GM12875 (cell line): Measurements from ENCODE around the gene PTPN5.

Experiments
- H3K4me3 ChIP-seq: one replicate; pipeline ENCODE4 v1.5.1; 2011; ENCODE audit warnings: low read depth, low read length, control low read depth
- TF ChIP-seq, protein P1 (sequence below): IDR thresholded peaks from 2 replicates; pipeline ENCODE4 v1.5.1; 2011; ENCODE audit warnings: low read depth, mild to moderate bottlenecking, control low read depth, inconsistent platforms, low read length, moderate library complexity, borderline replicate concordance; ENCODE audit not compliant: insufficient read depth

Gene PTPN5

DNA sequence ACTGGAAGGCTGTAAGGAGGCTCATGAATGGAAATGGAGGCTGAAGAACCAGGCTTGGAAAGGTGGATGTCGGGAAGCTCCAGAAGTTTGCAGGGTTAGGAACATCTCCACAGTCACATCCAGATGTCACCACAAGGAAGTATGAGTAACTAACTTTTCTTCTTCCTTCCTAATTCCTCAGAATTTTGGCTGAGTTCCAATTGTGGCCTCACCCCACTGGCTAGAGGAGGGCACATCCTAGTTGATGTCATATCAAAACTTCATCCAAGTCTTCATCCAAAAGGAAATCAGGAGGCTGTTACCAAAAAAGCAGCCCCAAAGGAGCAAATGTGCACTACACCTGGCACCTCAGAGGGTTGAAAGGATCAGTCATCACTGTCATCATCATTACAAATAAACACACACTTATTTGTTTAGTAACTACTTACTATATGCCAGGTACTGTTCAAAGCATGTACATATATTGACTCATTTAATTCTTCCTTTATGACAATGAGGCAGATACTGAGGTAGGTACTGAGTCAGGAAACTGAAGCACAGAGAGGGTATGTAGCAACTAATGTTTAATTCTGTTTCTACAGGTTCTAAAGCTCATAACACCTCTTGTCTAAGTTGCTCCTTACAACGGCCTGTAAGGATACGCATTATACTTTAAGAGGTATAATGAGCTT, 7.3 kb upstream of the PTPN5 start:
- TF ChIP-seq, protein P1, sequence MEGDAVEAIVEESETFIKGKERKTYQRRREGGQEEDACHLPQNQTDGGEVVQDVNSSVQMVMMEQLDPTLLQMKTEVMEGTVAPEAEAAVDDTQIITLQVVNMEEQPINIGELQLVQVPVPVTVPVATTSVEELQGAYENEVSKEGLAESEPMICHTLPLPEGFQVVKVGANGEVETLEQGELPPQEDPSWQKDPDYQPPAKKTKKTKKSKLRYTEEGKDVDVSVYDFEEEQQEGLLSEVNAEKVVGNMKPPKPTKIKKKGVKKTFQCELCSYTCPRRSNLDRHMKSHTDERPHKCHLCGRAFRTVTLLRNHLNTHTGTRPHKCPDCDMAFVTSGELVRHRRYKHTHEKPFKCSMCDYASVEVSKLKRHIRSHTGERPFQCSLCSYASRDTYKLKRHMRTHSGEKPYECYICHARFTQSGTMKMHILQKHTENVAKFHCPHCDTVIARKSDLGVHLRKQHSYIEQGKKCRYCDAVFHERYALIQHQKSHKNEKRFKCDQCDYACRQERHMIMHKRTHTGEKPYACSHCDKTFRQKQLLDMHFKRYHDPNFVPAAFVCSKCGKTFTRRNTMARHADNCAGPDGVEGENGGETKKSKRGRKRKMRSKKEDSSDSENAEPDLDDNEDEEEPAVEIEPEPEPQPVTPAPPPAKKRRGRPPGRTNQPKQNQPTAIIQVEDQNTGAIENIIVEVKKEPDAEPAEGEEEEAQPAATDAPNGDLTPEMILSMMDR = no peak
- H3K4me3 ChIP-seq = no peak overlapping the region

DNA sequence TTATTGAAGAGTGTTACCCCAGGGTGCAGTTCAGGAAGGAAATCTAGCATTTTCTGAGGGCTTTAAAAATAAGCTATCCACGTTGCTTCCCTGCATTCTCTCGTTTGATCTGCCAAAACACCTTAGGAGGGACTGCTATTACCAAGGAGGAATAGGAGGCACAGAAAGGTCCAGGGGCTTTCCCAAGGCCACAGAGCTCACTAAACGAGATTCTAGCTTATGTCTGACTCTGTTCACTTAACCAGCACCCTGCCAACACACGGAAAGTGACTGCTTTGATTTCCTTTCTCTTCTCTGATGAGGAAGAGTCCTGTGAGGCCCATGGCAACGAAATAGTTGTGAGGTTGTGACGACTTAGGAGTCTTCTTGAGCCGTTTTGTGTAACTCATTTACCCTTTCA, 3.4 kb upstream of the PTPN5 start:
- TF ChIP-seq, protein P1 = no peak
- H3K4me3 ChIP-seq = no peak overlapping the region

DNA sequence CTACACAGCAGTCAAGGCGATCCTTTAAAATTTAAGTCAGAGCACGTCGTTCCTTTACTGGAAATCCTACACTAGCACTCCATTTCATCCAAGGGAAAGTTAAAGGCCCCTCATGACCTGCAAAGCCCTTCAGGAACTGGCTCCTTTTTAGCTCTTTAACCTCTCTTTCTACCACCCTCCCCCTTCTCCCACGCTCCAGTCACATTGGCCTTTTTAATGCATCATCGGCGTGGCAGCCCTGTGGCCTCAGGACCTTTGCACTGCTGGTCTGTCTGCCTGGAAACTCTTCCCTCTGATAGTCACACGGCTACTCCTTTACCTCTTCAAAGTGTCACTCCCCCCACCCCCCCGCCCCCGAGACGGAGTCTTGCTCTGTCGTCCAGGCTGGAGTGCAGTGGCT, 1.2 kb upstream of the PTPN5 start:
- TF ChIP-seq, protein P1 = no peak
- H3K4me3 ChIP-seq = no peak overlapping the region

DNA sequence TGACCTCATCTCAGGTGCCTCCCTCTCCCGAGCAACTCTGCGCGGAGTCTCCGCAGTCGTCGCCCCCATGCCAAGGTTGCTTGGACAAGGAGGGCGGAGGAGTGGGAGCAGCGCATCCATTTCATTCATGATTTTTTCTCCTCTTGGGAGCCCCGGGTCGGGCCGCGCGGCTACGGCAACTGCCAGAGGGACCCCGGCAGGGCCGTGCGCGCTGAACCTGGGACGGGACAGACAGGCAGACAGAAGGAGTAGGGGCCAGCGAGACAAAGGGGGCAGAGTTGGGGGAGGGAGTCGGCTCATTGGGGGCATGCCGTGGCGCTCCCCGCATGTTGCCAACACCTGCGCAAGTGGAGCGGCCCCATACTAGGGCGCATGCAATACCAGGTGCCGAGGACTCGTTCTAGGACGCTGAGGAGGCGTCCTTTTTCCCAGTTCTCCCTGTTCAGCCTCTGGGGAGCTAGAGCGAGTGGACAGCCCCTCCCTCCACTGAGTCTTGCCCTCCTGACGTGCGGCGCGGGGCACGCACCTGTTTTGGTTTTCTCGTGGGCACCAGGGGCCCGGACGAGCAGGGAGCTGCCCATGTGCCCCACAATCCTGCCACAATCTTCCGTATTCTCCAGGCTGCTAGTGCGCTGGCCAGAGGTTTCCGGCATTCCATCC, 501 bp upstream of the PTPN5 start:
- no peak overlapping the region for H3K4me3 ChIP-seq
- TF ChIP-seq, protein P1 = no peak

DNA sequence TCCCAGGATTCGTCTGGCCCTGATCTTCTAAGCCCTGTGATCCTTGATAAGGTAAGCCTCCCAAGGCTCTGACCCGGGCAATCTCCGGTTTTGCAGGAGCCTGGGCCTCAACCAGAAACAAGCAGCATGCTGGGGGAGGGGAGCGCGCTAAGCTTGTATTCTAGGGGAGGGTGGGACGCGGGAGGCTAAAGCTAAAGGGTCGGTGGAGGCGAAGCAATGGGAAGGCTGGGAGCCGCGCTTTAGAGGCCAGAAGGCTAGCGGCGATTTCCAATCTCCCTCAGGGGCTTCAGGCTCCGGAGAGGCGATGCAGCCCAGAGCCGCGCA, 753 bp downstream of the PTPN5 start:
- no peak overlapping the region for H3K4me3 ChIP-seq
- TF ChIP-seq, protein P1 = no peak

DNA sequence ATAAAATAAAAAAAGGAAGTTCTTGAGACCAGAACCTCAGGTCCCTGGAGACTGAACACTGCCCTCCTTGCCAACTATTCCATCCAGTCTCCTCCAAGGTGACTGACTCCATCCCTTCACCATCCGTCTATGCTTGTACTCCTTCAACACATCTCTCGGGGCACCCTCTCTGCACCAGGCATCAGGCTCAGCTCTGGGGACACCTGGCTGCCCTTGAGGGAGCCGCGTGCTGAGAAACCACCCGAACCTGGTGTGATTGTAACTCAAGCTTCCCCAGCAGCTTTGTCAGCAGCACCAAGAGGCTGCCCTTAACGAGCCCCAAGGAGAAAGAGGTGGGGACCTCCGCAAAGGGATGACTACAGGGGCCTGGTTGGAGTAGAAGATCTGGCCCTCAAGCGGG, 1.7 kb downstream of the PTPN5 start:
- H3K4me3 ChIP-seq = no peak overlapping the region
- TF ChIP-seq, protein P1 = no peak

DNA sequence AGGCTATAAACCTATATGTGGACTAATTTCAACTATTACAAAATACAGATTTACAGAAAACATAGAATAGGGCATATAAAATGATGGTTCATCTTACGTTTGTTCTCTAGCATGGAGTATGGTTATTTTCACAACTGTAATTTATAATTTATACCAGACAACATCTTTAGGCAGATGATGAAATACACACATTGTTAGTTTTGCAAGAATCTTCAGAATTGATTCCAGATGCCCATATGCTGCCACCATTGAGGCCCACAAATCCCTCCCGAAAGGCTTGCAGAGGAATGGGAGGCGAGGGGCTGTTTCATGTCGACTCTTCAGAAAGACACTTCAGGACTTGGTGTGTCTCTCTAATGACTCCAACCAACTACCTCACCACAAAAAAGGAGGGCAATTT, 6.2 kb downstream of the PTPN5 start:
- TF ChIP-seq, protein P1 = no peak
- no peak overlapping the region for H3K4me3 ChIP-seq
